HepG2 (cell line): ENCODE results near the gene MAP2K5. TPM values are rescaled to one million over a fixed set of nuclear protein-coding genes. Genes with fewer than 3 reads are reported as not detected.

ENCODE experiments used
- ATAC-seq: fragments of 200-7000 bp; cut with Tn5 transposase; 3 replicates; pipeline ENCODE4 v1.9.1; 2020; ENCODE audit warnings: mild to moderate bottlenecking, moderate library complexity
- BruUV-seq: library from RNA; stranded (reverse); fragments of 400-500 nt; replicated peaks from 2 replicates; lab custom pipeline; 2021; lab: Mats Ljungman, UMichigan
- CTCF ChIA-PET: fragments of 300-600 bp; formaldehyde crosslinking; extraction: SDS; loops from one replicate; lab custom pipeline; 2021; ENCODE audit warnings: low total read pairs, inconsistent platforms, low intra/inter-chr PET ratio; lab: Yijun Ruan, JAX
- POLR2A ChIA-PET: fragments of 350-600 bp; sonication (Branson Sonifier 250); formaldehyde crosslinking; loops from one replicate; lab custom pipeline; 2020; ENCODE audit warnings: antibody characterized with exemption, inconsistent platforms; lab: Yijun Ruan, JAX
- DNase-seq: peaks from one replicate; pipeline ENCODE4 v3.0.0-alpha.2; 2015; ENCODE audit warnings: low spot score
- FAIRE-seq: peaks from 3 replicates; lab custom pipeline; 2011; peaks lifted over from hg19 to GRCh38; lab: Jason Lieb, UNC
- H2AFZ ChIP-seq: one replicate; pipeline ENCODE4 v1.6.1; 2011; ENCODE audit warnings: low read length, inconsistent platforms
- H3K27ac ChIP-seq: fragments of 300-600 bp; 3 replicates; pipeline ENCODE4 v1.8.0; 2011; ENCODE audit warnings: mixed run types, mild to moderate bottlenecking, mixed read lengths, low read length, inconsistent platforms; ENCODE audit not compliant: insufficient read depth; ENCODE audit errors: extremely low read length
- H3K27me3 ChIP-seq, 2 experiments: fragments of 200-600 bp in 1 of 2; 2 replicates in 1 of 2; 3 replicates in 1 of 2; pipeline versions ENCODE4 v1.6.0 to v1.8.0; 2011; ENCODE audit warnings: low read length in 2 of 2, mild to moderate bottlenecking in 2 of 2, moderate library complexity in 2 of 2, inconsistent platforms in 1 of 2; ENCODE audit not compliant: insufficient read depth in 2 of 2, control insufficient read depth in 1 of 2
- H3K36me3 ChIP-seq, 2 experiments: fragments of 200-600 bp in 1 of 2; replicated peaks in 1 of 2; 2 replicates in 1 of 2; 3 replicates in 1 of 2; pipeline versions ENCODE4 v1.5.1 to v1.8.0; 2011; ENCODE audit warnings: low read length in 2 of 2, inconsistent platforms in 1 of 2; ENCODE audit not compliant: insufficient read depth in 2 of 2, control insufficient read depth in 1 of 2
- H3K4me1 ChIP-seq: 2 replicates; pipeline ENCODE4 v1.5.1; 2012; ENCODE audit warnings: low read length, inconsistent platforms; ENCODE audit not compliant: insufficient read depth
- H3K4me2 ChIP-seq: 2 replicates; pipeline ENCODE4 v1.6.0; 2011; ENCODE audit warnings: low read depth, low read length, inconsistent platforms
- H3K4me3 ChIP-seq, 3 experiments: fragments of 200-600 bp in 1 of 3; sonication (generic), shearing (Covaris generic) in 1 of 3; replicated peaks in 1 of 3; 2 replicates each; pipeline ENCODE4 v1.5.1; 2011 to 2016; ENCODE audit warnings: low read length in 3 of 3, inconsistent platforms in 2 of 3, low read depth in 2 of 3, mild to moderate bottlenecking in 2 of 3, control low read depth in 1 of 3, mixed read lengths in 1 of 3; ENCODE audit not compliant: insufficient read depth in 1 of 3
- H3K79me2 ChIP-seq: one replicate; pipeline ENCODE4 v1.6.1; 2011; ENCODE audit warnings: low read length, inconsistent platforms; ENCODE audit not compliant: insufficient read depth
- H3K9ac ChIP-seq: 2 replicates; pipeline ENCODE4 v1.6.0; 2011; ENCODE audit warnings: mild to moderate bottlenecking, low read depth, low read length, inconsistent platforms; ENCODE audit not compliant: insufficient read depth
- H3K9me3 ChIP-seq: 2 replicates; pipeline ENCODE4 v1.5.1; 2012; ENCODE audit warnings: mild to moderate bottlenecking, low read length
- H4K20me1 ChIP-seq: 2 replicates; pipeline ENCODE4 v1.6.0; 2011; ENCODE audit warnings: inconsistent platforms, mild to moderate bottlenecking, low read length, moderate library complexity; ENCODE audit not compliant: insufficient read depth
- ARID3A ChIP-seq: IDR thresholded peaks from 2 replicates; pipeline ENCODE4 v1.6.1; 2012; ENCODE audit warnings: low read depth, low read length, improper control_type of control experiment
- ATF2 ChIP-seq: sonication (generic); formaldehyde crosslinking; IDR thresholded peaks from 2 replicates; pipeline ENCODE4 v1.4.0; 2020; ENCODE audit warnings: missing genetic modification reagents
- DRAP1 ChIP-seq: IDR thresholded peaks from 2 replicates; pipeline ENCODE4 v1.6.1; 2016; ENCODE audit warnings: missing genetic modification reagents, missing compliant biosample characterization
- FOXA3 ChIP-seq: IDR thresholded peaks from 2 replicates; pipeline ENCODE4 v1.6.1; 2016; ENCODE audit warnings: missing genetic modification reagents, missing compliant biosample characterization
- POLR2G ChIP-seq: fragments of 200-400 bp; formaldehyde crosslinking; IDR thresholded peaks from 2 replicates; pipeline ENCODE4 v1.6.1; 2018; ENCODE audit warnings: mild to moderate bottlenecking, low read depth, low read length, moderate library complexity
- SMAD9 ChIP-seq: sonication (generic); formaldehyde crosslinking; IDR thresholded peaks from 2 replicates; pipeline ENCODE4 v1.5.1; 2020; ENCODE audit warnings: mild to moderate bottlenecking, missing genetic modification reagents
- THYN1 ChIP-seq: sonication (generic); formaldehyde crosslinking; IDR thresholded peaks from 2 replicates; pipeline ENCODE4 v1.8.1; 2023; ENCODE audit warnings: low read depth, mild to moderate bottlenecking, moderate library complexity, missing genetic modification reagents, borderline replicate concordance
- ZNF326 ChIP-seq: sonication (generic); formaldehyde crosslinking; IDR thresholded peaks from 2 replicates; pipeline ENCODE4 v1.4.0; 2020; ENCODE audit warnings: missing genetic modification reagents, borderline replicate concordance
- WGBS: methylation state at CpG from one replicate; pipeline ENCODE4 v1.1.6; 2017; ENCODE audit warnings: low lambda C conversion rate; 5-methylcytosine and 5-hydroxymethylcytosine counted together
- in situ Hi-C: cut with HindIII; loops from 2 replicates; pipeline ENCODE4 v1.10.0; 2017; ENCODE audit warnings: low pct_unique_long_range_greater_than_20kb; ENCODE audit not compliant: extremely low pct_ligation_motif_present
- intact Hi-C: fragments of 100-400 bp; cut with micrococcal nuclease; formaldehyde crosslinking; loops from one replicate; pipeline ENCODE4 v1.10.0; 2022; ENCODE audit not compliant: unreplicated experiment
- polyA plus RNA-seq, 8 experiments: library from polyadenylated mRNA; depleted of rRNA in 3 of 8; stranded (reverse) in 7 of 8; unstranded in 1 of 8; fragments of >200 nt; fragmentation: Illumina TruSeq in 4 of 8; extraction: Trizol in 4 of 8; gene quantifications; 2 replicates each; pipeline versions ENCODE4 v1.2.1 to v1.2.3, GENCODE V29; 2011 to 2016; ENCODE audit warnings: low read depth in 4 of 8, missing spikeins in 1 of 8, mixed read lengths in 1 of 8; ENCODE audit not compliant: insufficient read depth in 1 of 8
- total RNA-seq, 5 experiments: library from RNA; depleted of rRNA; stranded (reverse); fragments of >200 nt; fragmentation: Illumina TruSeq; extraction: Trizol; gene quantifications; 2 replicates each; pipeline ENCODE4 v1.2.3, GENCODE V29; 2016; ENCODE audit warnings: low read depth in 1 of 5
- TF ChIP-seq, protein P1 (sequence below): sonication (generic); formaldehyde crosslinking; IDR thresholded peaks from 2 replicates; pipeline ENCODE4 v1.5.1; 2020; ENCODE audit warnings: mild to moderate bottlenecking, moderate library complexity, missing genetic modification reagents
- TF ChIP-seq, protein P2 (sequence below): sonication (generic); formaldehyde crosslinking; IDR thresholded peaks from 2 replicates; pipeline ENCODE4 v1.4.0; 2020; ENCODE audit warnings: missing genetic modification reagents
- TF ChIP-seq, protein P3 (sequence below): IDR thresholded peaks from 2 replicates; pipeline ENCODE4 v1.4.0; 2020; ENCODE audit warnings: mild to moderate bottlenecking, missing genetic modification reagents

MAP2K5 gene
- total and polyA plus RNA-seq, 2 of the 13 experiments (the other 11 are each of a cell fraction or from before 2014, with no cell fraction given), result 4.0 to 4.3 TPM

DNA sequence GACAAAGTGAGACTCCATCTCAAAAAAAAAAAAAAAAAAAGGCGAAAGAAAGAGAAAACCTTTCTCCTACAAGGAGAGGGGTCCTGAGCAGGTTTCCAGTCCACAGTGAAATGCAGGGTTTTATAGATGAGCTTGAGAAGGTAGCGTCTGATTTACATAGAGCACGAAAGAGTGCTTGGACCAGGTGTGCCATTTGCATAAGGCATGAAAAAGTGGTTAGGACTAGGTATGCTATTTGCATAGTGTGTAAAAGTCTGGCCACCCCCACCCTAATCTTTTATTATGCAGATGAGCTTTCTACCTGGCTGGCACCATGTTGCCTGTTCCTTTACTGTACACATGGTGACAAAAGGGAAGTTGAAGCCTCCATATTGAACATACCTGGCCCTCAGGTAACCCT is 311.0 kb downstream of the MAP2K5 start (continued):
- no peak for TF ChIP-seq ZNF326 (CRISPR knock-in tag)

DNA sequence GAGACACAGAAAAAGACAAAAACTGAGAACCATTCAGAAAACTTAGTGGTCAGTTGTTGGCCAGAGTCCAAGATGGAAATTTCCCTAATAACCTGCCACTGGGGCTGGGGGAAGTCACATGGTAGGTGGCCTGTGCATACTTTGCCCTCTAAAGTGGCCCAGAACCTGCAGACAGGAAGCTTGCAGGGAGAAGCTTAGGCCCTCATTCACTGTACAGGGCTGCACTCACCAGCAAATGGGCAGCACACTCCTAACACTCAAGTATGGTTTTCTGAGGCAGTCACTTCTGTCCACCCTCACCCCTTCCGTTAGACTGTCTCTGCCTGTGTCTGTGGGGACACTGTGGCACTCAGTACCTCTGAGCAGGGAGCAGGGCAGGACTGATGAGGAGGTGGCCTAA is 311.9 kb downstream of the MAP2K5 start:
- Histone ChIP-seq H3K9me3 (no peaks in the 10 kb centered on the region), H3K4me1 (peaks cover 71% of the 10 kb centered on the region), H3K36me3 (no peaks in the 10 kb centered on the region), H3K27me3 (no peaks in the 10 kb centered on the region), H3K9ac (peak overlapping the region; percentile 19), H3K4me3 (peak overlapping the region in 1 of 3 experiments; percentile 8; a peak in 1 of 6 replicates), H3K4me2 (peak overlapping the region; percentile 50), H2AFZ (peak overlapping the region; percentile 10), H3K79me2 (no peaks in the 10 kb centered on the region), H3K27ac (peak overlapping the region; percentile 60), H4K20me1 (no peaks in the 10 kb centered on the region)
- in situ Hi-C loops (no loop called here), intact Hi-C loops (no loop called here)
- BruUV-seq, result no TSS peak
- 38% methylated on average over 1 of the region's 1 CpG for WGBS
- POLR2A ChIA-PET, result interaction anchor here (0.6 to 1.5 kb wide), 5 partner anchors 10 to 301 kb away, joined by 3 to 5 read pairs (median 3); no protein-coding TSS in a partner anchor
- ATAC-seq, result peak; percentile 92
- peak; percentile 72 for DNase-seq
- CTCF ChIA-PET, result no interaction called here
- peak; percentile 74 for FAIRE-seq
- TF ChIP-seq ARID3A (no peak), FOXA3 (0 out of 2 replicates have a peak, but pooled peaks have one; percentile 12), ATF2 (CRISPR knock-in tag) (0 out of 2 replicates have a peak, but pooled peaks have one; percentile 23), POLR2G (peak; percentile 75), DRAP1 (CRISPR knock-in tag) (peak; percentile 63), THYN1 (CRISPR knock-in tag) (no peak), SMAD9 (CRISPR knock-in tag) (no peak)
- TF ChIP-seq, protein P1, sequence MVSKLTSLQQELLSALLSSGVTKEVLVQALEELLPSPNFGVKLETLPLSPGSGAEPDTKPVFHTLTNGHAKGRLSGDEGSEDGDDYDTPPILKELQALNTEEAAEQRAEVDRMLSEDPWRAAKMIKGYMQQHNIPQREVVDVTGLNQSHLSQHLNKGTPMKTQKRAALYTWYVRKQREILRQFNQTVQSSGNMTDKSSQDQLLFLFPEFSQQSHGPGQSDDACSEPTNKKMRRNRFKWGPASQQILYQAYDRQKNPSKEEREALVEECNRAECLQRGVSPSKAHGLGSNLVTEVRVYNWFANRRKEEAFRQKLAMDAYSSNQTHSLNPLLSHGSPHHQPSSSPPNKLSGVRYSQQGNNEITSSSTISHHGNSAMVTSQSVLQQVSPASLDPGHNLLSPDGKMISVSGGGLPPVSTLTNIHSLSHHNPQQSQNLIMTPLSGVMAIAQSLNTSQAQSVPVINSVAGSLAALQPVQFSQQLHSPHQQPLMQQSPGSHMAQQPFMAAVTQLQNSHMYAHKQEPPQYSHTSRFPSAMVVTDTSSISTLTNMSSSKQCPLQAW (CRISPR knock-in tag), result 0 out of 2 replicates have a peak, but pooled peaks have one; percentile 54
- TF ChIP-seq, protein P2, sequence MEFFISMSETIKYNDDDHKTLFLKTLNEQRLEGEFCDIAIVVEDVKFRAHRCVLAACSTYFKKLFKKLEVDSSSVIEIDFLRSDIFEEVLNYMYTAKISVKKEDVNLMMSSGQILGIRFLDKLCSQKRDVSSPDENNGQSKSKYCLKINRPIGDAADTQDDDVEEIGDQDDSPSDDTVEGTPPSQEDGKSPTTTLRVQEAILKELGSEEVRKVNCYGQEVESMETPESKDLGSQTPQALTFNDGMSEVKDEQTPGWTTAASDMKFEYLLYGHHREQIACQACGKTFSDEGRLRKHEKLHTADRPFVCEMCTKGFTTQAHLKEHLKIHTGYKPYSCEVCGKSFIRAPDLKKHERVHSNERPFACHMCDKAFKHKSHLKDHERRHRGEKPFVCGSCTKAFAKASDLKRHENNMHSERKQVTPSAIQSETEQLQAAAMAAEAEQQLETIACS (CRISPR knock-in tag), result no peak
- TF ChIP-seq, protein P3, sequence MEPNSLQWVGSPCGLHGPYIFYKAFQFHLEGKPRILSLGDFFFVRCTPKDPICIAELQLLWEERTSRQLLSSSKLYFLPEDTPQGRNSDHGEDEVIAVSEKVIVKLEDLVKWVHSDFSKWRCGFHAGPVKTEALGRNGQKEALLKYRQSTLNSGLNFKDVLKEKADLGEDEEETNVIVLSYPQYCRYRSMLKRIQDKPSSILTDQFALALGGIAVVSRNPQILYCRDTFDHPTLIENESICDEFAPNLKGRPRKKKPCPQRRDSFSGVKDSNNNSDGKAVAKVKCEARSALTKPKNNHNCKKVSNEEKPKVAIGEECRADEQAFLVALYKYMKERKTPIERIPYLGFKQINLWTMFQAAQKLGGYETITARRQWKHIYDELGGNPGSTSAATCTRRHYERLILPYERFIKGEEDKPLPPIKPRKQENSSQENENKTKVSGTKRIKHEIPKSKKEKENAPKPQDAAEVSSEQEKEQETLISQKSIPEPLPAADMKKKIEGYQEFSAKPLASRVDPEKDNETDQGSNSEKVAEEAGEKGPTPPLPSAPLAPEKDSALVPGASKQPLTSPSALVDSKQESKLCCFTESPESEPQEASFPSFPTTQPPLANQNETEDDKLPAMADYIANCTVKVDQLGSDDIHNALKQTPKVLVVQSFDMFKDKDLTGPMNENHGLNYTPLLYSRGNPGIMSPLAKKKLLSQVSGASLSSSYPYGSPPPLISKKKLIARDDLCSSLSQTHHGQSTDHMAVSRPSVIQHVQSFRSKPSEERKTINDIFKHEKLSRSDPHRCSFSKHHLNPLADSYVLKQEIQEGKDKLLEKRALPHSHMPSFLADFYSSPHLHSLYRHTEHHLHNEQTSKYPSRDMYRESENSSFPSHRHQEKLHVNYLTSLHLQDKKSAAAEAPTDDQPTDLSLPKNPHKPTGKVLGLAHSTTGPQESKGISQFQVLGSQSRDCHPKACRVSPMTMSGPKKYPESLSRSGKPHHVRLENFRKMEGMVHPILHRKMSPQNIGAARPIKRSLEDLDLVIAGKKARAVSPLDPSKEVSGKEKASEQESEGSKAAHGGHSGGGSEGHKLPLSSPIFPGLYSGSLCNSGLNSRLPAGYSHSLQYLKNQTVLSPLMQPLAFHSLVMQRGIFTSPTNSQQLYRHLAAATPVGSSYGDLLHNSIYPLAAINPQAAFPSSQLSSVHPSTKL, result peak; percentile 54
